ENCODE data around the gene ERF.

The ERF gene

DNA sequence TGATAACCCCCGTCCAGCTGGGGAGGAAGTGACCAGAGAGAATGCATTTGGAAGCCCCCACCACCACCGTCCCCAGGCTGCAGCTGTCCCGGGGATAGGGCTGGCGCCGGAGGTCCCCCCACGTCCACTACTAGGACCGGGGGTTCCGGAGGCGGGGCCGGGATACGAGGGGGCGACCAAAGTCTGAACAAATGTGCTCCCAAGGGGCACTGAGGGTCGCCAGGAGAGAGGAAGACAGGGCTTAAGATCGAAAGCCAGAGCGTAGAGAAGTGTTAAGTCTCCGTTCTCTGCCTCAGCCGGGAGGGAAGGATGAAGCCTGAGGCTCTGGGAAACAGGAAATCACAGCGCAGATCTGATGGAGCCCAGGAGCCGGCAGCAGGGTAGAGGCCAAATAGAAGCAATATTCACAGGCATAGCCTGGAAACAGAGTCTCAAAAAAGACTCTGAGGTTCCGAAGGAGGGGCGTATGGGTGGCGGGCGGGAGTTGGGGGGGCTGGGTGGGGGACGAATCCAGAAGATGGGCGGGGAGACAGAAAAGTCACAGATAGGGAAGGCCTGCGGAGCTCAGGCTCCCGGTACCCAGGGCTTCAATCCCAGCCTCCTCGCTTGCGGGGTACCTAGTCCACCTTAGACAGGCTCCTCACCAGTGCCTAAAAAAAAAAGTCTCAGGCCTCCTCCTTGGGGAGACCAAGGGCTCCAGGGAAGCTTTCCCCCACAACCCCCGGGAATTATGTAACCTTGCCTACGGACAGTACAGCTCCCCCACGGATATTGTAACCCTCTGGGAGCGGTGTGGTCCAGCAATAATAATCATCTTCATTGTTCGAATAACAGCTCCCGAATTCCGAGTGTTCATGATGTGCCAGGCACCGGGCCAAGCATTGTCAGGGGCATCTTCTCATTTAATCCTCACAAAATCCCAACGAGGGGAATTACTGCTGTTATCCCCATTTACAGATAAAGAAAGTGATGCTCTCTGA lies 1.1 kb upstream of the ERF start:
- no peak; the same call in 1 of the 2 replicates for TF ChIP-seq CTCF (IDR thresholded peaks at IDR 0.05; ENCODE audit: low read depth, low read length)
- no peak for DNase-seq (ENCODE audit: extremely low read depth, low read depth)

GRCh38 chr19:42254089-42254849 lies 659 bp downstream of the ERF start:
- TF ChIP-seq CTCF (IDR thresholded peaks at IDR 0.05; ENCODE audit: low read depth, low read length) = no peak
- no peak for DNase-seq (ENCODE audit: extremely low read depth, low read depth)

- TF ChIP-seq CTCF (IDR thresholded peaks at IDR 0.05; ENCODE audit: low read depth, low read length) = no peak
- no peak for DNase-seq (ENCODE audit: extremely low read depth, low read depth)
Measured at GRCh38 chr19:42253245-42254088, 1.5 kb downstream of the ERF start.

- no peak for TF ChIP-seq CTCF (IDR thresholded peaks at IDR 0.05; ENCODE audit: low read depth, low read length)
- no peak for DNase-seq (ENCODE audit: extremely low read depth, low read depth)
Measured at GRCh38 chr19:42252365-42253244, 2.3 kb downstream of the ERF start.

- TF ChIP-seq CTCF (IDR thresholded peaks at IDR 0.05; ENCODE audit: low read depth, low read length) = no peak
- no peak for DNase-seq (ENCODE audit: extremely low read depth, low read depth)
Measured at GRCh38 chr19:42251572-42252358, 3.2 kb downstream of the ERF start.

Data from AG09319 (cell line).